ENCODE results near the gene TMEM8B. TPM values are rescaled to one million over a fixed set of nuclear protein-coding genes. Genes with fewer than 3 reads are reported as not detected.

Gene TMEM8B
- polyA plus RNA-seq, 1 donor from 2014 or later = 12.7 TPM

- H3K27ac ChIP-seq (ENCODE audit: low read length) = peak within 1 kb of the TSS; percentile 94
Observed at GRCh38 chr9:35814841-35815543, 14.0 kb upstream of the TMEM8B start, which contains the start of gene HINT2. Gene HINT2 (minus strand): TSS chr9:35815042. CDS start chr9:35814979, 63 bp downstream.

More at GRCh38 chr9:35814841-35815543, 14.0 kb upstream of the TMEM8B start, which contains the start of gene HINT2:
- Histone ChIP-seq H3F3A (ENCODE audit: insufficient read depth, low read length, poor library complexity, severe bottlenecking) (peaks cover 5% of the 10 kb centered on the region), H4K20me1 (ENCODE audit: insufficient read depth) (no peaks in the 10 kb centered on the region), H2AFZ (ENCODE audit: low read depth, low read length) (peak within 1 kb of the TSS; percentile 81), H3K9me3 (ENCODE audit: low read length) (no peaks in the 10 kb centered on the region), H3K4me3 (ENCODE audit: low read length) (peak within 1 kb of the TSS; percentile 97), H3K4me2 (ENCODE audit: low read length) (peak within 1 kb of the TSS; percentile 99), H3K79me2 (replicated peaks; ENCODE audit: insufficient read depth, low read length) (peaks cover 4% of the 10 kb centered on the region), H3K9me2 (ENCODE audit: insufficient read depth, low read length) (no peaks in the 10 kb centered on the region), H3K36me3 (ENCODE audit: insufficient read depth, low read length) (no peaks in the 10 kb centered on the region), H3K27me3 (ENCODE audit: insufficient read depth, low read depth, low read length) (no peaks in the 10 kb centered on the region), H3K9ac (ENCODE audit: low read length) (peak within 1 kb of the TSS; percentile 93)
- TF ChIP-seq MXI1 (conservative IDR thresholded peaks at IDR 0.05; ENCODE audit: poor library complexity, severe bottlenecking) = peak; percentile 75
- peak; percentile 84 for TF ChIP-seq REST (IDR thresholded peaks at IDR 0.05; ENCODE audit: borderline replicate concordance)
- peak; percentile 81 for TF ChIP-seq TAF1 (IDR thresholded peaks at IDR 0.05; ENCODE audit: low read depth)
- TF ChIP-seq SMC3 (conservative IDR thresholded peaks at IDR 0.05; ENCODE audit: poor library complexity) = peak; percentile 9
- TF ChIP-seq EP300 (conservative IDR thresholded peaks at IDR 0.05; ENCODE audit: poor library complexity, severe bottlenecking) = peak; percentile 60
- TF ChIP-seq CTCF (IDR thresholded peaks at IDR 0.05; ENCODE audit: poor library complexity, severe bottlenecking) = peak; percentile 25
- no peak for TF ChIP-seq EZH2 (IDR thresholded peaks at IDR 0.05; ENCODE audit: borderline replicate concordance, insufficient read depth, low read length, poor library complexity, severe bottlenecking)
- TF ChIP-seq RAD21 (conservative IDR thresholded peaks at IDR 0.05) = no peak
- peak; percentile 89 for TF ChIP-seq POLR2AphosphoS5 (IDR thresholded peaks at IDR 0.05)
